Central memory CD8-positive, alpha-beta T cell (primary cell): ENCODE results near the gene PSMD8.
"Not testable (repeated sequence)": the region's sequence is repeated elsewhere in the genome, so short reads cannot be mapped to it uniquely, and the experiment has no call there.

Source experiments
- ATAC-seq: fragments of 150-1000 bp; cut with Tn5 transposase; replicated peaks from 2 replicates; pipeline ENCODE4 v1.10.0; 2022; ENCODE audit warnings: mild to moderate bottlenecking, moderate FRiP score, moderate number of reproducible peaks; ENCODE audit not compliant: poor library complexity, severe bottlenecking; ENCODE audit errors: extremely low read depth
- DNase-seq, 2 donors: peaks; one replicate each; pipeline ENCODE4 v3.0.0; 2021; ENCODE audit warnings: low spot score in 2 of 2
- H3K27ac Mint-ChIP-seq: one replicate; pipeline ENCODE4 v1.8.0; 2022; ENCODE audit warnings: low read depth, mild to moderate bottlenecking, moderate library complexity, mixed read lengths
- H3K27me3 Mint-ChIP-seq: one replicate; pipeline ENCODE4 v1.8.0; 2022; ENCODE audit warnings: mixed read lengths
- H3K36me3 Mint-ChIP-seq: one replicate; pipeline ENCODE4 v1.8.0; 2022; ENCODE audit warnings: mild to moderate bottlenecking, moderate library complexity, mixed read lengths; ENCODE audit not compliant: insufficient read depth
- H3K4me1 Mint-ChIP-seq: one replicate; pipeline ENCODE4 v1.8.0; 2022; ENCODE audit warnings: mixed read lengths
- H3K4me3 Mint-ChIP-seq: one replicate; pipeline ENCODE4 v1.8.0; 2022; ENCODE audit warnings: mild to moderate bottlenecking, moderate library complexity, mixed read lengths
- H3K9me3 Mint-ChIP-seq: one replicate; pipeline ENCODE4 v1.8.0; 2022; ENCODE audit warnings: mixed read lengths

Gene PSMD8

GRCh38 chr19:38374332-38375097 is at the start of gene PSMD8:
Gene PSMD8 (plus strand): TSS chr19:38374571. CDS start chr19:38374602, 31 bp downstream.
- DNase-seq (peak; percentile 92 to 98), ATAC-seq (peak; percentile 95)
- H3K36me3 Mint-ChIP-seq: peaks cover 25% of the 10 kb centered on the region
- H3K27me3 Mint-ChIP-seq: no peaks in the 10 kb centered on the region
- H3K27ac Mint-ChIP-seq: peak within 1 kb of the TSS; percentile 99
- peak within 1 kb of the TSS; percentile 99 for H3K4me3 Mint-ChIP-seq
- H3K4me1 Mint-ChIP-seq: peaks cover 34% of the 10 kb centered on the region
- no peaks in the 10 kb centered on the region for H3K9me3 Mint-ChIP-seq

DNA sequence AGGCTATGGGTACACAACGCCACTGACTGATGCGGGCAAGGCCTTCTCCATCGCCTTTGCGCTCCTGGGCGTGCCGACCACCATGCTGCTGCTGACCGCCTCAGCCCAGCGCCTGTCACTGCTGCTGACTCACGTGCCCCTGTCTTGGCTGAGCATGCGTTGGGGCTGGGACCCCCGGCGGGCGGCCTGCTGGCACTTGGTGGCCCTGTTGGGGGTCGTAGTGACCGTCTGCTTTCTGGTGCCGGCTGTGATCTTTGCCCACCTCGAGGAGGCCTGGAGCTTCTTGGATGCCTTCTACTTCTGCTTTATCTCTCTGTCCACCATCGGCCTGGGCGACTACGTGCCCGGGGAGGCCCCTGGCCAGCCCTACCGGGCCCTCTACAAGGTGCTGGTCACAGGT is 47.8 kb upstream of the PSMD8 start:
- H3K4me1 Mint-ChIP-seq: peaks cover 8% of the 10 kb centered on the region
- no peak overlapping the region for H3K4me3 Mint-ChIP-seq
- no peak overlapping the region for H3K27ac Mint-ChIP-seq
- H3K9me3 Mint-ChIP-seq: no peaks in the 10 kb centered on the region
- no peaks in the 10 kb centered on the region for H3K27me3 Mint-ChIP-seq
- no peak for DNase-seq
- ATAC-seq: no peak
- peaks cover 2% of the 10 kb centered on the region for H3K36me3 Mint-ChIP-seq

DNA sequence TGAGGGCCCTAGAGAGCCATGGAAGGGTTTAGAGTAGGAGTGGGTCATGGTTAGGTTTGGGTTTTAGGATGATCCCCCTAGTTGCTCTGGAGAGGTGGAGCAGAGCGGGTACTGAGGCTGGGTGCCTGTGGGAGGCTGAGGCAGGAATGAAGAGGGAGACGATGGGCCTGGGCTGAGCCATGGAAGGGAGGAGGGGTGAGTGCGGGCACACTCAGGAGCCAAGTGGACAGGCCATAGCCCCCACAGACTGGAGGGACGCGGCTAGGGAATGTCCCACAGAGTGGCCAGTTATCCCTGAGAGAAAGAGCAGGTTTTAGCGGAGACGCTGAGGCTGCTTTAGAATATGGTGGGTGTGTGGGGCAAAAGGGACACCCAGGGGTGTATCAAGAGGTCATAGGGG is 44.7 kb upstream of the PSMD8 start:
- Mint-ChIP-seq H3K36me3 (peaks cover 2% of the 10 kb centered on the region), H3K27me3 (no peaks in the 10 kb centered on the region), H3K4me1 (no peaks in the 10 kb centered on the region), H3K4me3 (no peak overlapping the region), H3K27ac (no peak overlapping the region), H3K9me3 (no peaks in the 10 kb centered on the region)
- DNase-seq (no peak), ATAC-seq (no peak)

DNA sequence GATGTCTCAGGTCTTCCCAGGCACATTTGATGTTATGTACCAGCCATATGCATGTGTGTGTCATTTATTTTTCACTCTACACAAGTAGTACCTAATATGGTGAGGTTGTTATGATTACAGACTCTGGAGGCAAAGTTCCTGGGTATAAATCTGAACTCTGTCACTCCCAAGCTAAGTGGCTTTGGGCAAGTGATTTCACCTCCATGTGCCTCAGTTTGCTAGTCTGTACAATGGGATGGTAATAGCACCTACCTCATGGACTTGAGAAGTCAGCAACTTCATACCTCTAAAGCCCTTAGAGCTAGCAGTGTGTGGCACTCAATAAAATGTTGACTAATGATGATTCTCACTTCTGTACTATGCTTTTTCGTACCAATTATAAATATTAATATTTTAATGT is 42.6 kb upstream of the PSMD8 start:
- Mint-ChIP-seq H3K9me3 (no peaks in the 10 kb centered on the region), H3K4me1 (peaks cover 11% of the 10 kb centered on the region), H3K36me3 (peaks cover 6% of the 10 kb centered on the region), H3K4me3 (no peak overlapping the region), H3K27ac (no peak overlapping the region), H3K27me3 (no peaks in the 10 kb centered on the region)
- DNase-seq (no peak), ATAC-seq (no peak)

GRCh38 chr19:38333245-38333644 is 41.1 kb upstream of the PSMD8 start:
- Mint-ChIP-seq H3K27me3 (no peaks in the 10 kb centered on the region), H3K4me3 (no peak overlapping the region), H3K4me1 (peaks cover 16% of the 10 kb centered on the region), H3K27ac (no peak overlapping the region), H3K36me3 (peaks cover 7% of the 10 kb centered on the region), H3K9me3 (no peaks in the 10 kb centered on the region)
- DNase-seq (no peak), ATAC-seq (no peak)

DNA sequence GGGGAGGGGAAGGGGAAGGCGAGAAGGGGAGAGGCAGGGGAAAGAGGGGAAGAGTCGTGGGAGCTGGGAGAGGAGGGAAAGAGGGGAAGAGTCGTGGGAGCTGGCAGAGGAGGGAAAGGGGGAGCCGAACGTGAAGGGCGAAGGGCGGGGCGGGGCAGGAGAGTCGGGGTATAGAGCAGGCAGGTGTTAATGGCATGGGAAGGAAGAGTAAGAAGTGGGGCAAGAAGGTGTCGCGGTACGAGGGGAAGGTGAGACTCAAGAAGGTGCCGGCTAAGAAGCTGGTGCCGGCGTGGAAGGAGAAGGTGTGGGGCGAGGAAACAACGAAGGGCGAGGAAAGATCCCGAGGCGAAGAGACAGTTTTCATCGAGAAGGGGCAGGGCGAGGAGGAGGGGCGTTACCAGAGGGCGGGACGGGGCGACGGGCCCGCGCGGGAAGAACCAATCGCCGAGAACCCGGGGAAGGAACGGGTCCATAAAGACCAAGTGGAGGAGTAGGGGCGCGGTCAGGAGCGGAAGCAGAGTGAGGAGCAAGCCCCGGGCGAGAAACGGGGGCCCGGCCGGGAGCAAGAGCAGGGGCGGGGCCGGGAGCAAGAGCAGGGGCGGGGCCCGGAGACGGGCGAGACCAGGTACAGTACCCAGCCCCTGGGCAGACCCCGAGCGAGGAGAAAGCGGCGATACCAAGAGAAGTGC is 38.3 kb upstream of the PSMD8 start:
- Mint-ChIP-seq H3K27ac (peak overlapping the region; percentile 93), H3K9me3 (no peaks in the 10 kb centered on the region), H3K4me3 (peak overlapping the region; percentile 90), H3K4me1 (peaks cover 21% of the 10 kb centered on the region), H3K27me3 (no peaks in the 10 kb centered on the region), H3K36me3 (peaks cover 14% of the 10 kb centered on the region)
- ATAC-seq (peak; percentile 76), DNase-seq (peak; percentile 91)

DNA sequence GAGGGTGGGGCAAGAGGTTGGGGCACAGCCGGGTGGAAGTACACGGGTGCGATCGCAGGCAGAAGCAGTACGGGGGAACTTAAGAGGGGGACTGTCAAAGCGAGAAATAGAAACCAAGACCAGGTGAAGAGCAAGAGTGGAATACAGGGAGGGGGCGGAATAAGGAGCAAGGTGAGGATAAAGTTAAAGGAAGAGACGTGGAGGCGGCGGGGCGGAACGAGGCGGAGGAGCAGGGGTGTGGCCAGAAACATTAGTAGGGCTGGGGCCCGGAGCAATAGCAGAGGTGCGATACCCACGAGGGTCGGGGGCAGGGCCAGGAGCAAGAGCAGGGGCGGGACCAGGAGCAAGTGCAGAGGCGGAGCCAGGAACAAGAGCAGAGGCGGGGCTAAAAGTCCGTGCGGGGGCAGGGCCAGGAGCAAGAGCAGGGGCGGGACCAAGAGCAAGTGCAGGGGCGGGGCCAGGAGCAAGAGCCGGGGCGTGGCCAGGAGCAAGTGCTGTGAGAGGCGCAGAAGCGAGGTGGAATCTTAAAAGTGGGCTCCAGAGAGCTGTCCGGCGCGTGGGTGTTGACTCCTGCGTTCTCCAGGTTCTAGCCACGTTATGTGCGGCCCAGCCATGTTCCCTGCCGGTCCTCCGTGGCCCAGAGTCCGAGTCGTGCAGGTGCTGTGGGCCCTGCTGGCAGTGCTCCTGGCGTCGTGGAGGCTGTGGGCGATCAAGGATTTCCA is 37.6 kb upstream of the PSMD8 start:
- no peaks in the 10 kb centered on the region for H3K9me3 Mint-ChIP-seq
- peaks cover 21% of the 10 kb centered on the region for H3K4me1 Mint-ChIP-seq
- peaks cover 14% of the 10 kb centered on the region for H3K36me3 Mint-ChIP-seq
- H3K27ac Mint-ChIP-seq: peak overlapping the region; percentile 93
- no peaks in the 10 kb centered on the region for H3K27me3 Mint-ChIP-seq
- ATAC-seq: peak; percentile 44
- peak overlapping the region; percentile 90 for H3K4me3 Mint-ChIP-seq
- DNase-seq: peak; percentile 94 to 95

DNA sequence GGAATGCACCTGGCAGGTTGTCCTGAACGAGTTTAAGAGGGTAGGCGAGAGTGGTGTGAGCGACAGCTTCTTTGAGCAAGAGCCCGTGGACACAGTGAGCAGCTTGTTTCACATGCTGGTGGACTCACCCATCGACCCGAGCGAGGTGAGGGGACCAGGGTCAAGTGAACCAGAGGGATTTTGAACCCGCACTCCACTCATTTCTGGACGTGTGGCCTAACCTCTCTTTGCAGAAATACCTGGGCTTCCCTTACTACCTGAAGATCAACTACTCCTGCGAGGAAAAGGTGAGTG is 37.1 kb upstream of the PSMD8 start:
- Mint-ChIP-seq H3K4me3 (peak overlapping the region; percentile 90), H3K27me3 (no peaks in the 10 kb centered on the region), H3K4me1 (peaks cover 21% of the 10 kb centered on the region), H3K36me3 (peaks cover 14% of the 10 kb centered on the region), H3K9me3 (no peaks in the 10 kb centered on the region), H3K27ac (peak overlapping the region; percentile 93)
- ATAC-seq (no peak), DNase-seq (no peak)

GRCh38 chr19:38339011-38339410 is 35.4 kb upstream of the PSMD8 start:
- not testable (repeated sequence) for H3K27ac Mint-ChIP-seq

GRCh38 chr19:38340927-38341326 is 33.4 kb upstream of the PSMD8 start:
- H3K9me3 Mint-ChIP-seq: no peaks in the 10 kb centered on the region
- no peaks in the 10 kb centered on the region for H3K27me3 Mint-ChIP-seq
- H3K27ac Mint-ChIP-seq: peak overlapping the region; percentile 54
- H3K4me1 Mint-ChIP-seq: peaks cover 18% of the 10 kb centered on the region
- no peak for DNase-seq
- H3K36me3 Mint-ChIP-seq: peaks cover 13% of the 10 kb centered on the region
- ATAC-seq: no peak
- H3K4me3 Mint-ChIP-seq: no peak overlapping the region

More at GRCh38 chr19:38339011-38339410, 35.4 kb upstream of the PSMD8 start:
- Mint-ChIP-seq H3K4me1 (peaks cover 21% of the 10 kb centered on the region), H3K36me3 (peaks cover 14% of the 10 kb centered on the region)
- not testable (repeated sequence) for H3K9me3 Mint-ChIP-seq, ATAC-seq, H3K27me3 Mint-ChIP-seq, H3K4me3 Mint-ChIP-seq, DNase-seq

- Mint-ChIP-seq H3K27ac (no peak overlapping the region), H3K36me3 (no peaks in the 10 kb centered on the region), H3K4me3 (no peak overlapping the region), H3K4me1 (no peaks in the 10 kb centered on the region), H3K27me3 (no peaks in the 10 kb centered on the region), H3K9me3 (no peaks in the 10 kb centered on the region)
- no peak for DNase-seq
- no peak for ATAC-seq
Measured at GRCh38 chr19:38346837-38347236, 27.5 kb upstream of the PSMD8 start.

- Mint-ChIP-seq H3K4me3 (no peak overlapping the region), H3K27me3 (peaks cover 2% of the 10 kb centered on the region), H3K9me3 (no peaks in the 10 kb centered on the region), H3K36me3 (no peaks in the 10 kb centered on the region), H3K4me1 (no peaks in the 10 kb centered on the region), H3K27ac (no peak overlapping the region)
- no peak for DNase-seq
- ATAC-seq: no peak
Measured at GRCh38 chr19:38350883-38351282, 23.5 kb upstream of the PSMD8 start.
